Measurements from ENCODE around the gene RNF213.
"Not testable (repeated sequence)": the region's sequence is repeated elsewhere in the genome, so short reads cannot be mapped to it uniquely, and the experiment has no call there.

RNF213 gene

DNA sequence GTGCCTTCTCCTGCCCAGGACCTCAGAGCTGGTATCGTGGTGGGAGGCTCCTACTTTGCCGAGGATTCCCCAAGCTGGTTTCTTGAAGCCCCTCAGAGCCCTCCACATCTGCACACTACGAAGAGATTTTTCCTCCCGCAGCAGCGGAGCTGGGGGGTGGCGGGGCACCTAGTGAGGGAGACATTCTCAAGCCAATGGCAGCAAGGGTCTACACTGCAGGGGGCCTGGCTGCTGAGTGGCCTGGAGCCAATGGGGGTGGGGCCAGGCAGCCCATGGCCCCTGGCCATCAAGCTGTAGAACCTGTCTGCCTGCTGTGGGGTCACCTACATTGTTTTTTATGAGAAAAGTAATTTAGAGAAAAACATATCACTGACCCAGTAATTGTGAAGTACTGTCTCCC lies 35.4 kb upstream of the RNF213 start:
- no peak for DNase-seq

DNA sequence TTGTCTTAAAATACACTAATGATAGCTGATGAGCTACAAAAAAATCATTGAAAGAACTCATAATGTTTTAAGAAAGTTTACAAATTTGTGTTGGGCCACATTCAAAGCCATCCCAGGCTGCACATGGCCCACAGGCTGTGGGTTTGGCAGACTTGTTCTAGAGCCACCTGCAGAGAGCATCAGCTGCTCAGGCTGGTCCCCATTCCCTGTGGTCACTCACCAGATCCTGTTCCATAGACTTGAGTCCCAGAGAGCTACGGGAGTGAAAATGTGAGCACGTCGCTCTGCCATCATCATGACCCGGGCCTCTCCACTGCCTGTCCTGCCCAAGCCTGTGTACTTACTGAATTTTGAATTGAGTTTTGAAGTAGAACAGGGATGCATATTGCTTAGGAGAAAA lies 33.5 kb upstream of the RNF213 start:
- DNase-seq: no peak

- DNase-seq: no peak
Measured at GRCh38 chr17:80227666-80228065, 33.0 kb upstream of the RNF213 start.

GRCh38 chr17:80228477-80228876 lies 32.2 kb upstream of the RNF213 start:
- DNase-seq: no peak

DNA sequence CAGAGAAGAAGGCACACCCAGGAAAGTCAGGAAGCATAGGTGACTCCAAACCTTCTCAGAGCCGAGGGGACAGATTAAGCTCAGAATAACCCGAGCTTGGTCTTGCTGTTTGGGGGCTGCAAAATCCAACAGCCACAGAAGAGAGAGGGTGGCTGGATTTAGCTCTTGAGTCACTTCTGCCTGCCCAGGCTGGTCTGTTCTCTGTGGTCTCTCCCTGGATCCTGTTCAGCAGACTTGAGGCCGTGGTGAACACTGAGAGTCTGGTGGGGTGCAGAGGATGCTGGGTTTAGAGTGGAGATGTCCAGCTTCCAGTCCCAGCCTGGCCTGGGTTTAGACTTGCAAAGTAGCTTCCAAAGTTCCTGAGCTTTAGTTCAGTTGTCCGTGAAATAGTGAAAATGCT lies 31.6 kb upstream of the RNF213 start:
- no peak for DNase-seq

DNA sequence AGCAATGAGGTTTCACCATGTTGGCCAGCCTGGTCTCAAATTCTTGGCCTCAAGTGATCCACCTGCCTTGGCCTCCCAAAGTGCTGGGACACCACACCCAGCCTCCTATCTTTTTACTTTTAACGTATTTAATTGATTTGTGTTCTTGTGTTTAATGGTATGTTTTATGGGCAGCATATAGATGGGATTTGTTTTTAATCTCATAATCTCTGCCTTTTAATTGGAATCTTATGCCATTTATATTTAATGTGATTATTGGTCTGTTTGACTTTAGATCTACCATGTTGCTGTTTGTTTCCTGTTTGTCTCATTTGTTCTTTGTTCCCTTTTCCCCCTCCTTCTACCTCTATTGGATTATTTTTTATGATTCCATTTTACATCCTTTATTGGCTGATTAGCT lies 28.2 kb upstream of the RNF213 start:
- no peak for DNase-seq

- no peak for DNase-seq
Measured at GRCh38 chr17:80233202-80233601, 27.4 kb upstream of the RNF213 start.

DNA sequence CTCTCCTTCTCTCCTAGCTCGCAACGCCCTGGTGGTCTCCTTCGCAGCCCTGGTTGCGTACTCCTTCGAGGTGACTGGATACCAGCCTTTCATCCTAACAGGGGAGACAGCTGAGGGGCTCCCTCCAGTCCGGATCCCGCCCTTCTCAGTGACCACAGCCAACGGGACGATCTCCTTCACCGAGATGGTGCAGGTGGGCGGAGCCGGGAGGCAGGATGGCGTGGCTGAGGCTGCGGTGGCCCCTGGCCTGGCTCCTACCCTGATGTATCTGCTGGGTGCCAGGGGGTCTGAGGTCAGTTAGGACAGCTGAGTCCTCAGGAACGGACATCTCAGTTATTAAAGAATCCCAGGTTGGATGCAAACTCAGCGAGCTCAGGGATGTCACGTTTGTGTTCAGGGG lies 23.7 kb upstream of the RNF213 start:
- DNase-seq: no peak

GRCh38 chr17:80237386-80237785 lies 23.3 kb upstream of the RNF213 start:
- DNase-seq: no peak

GRCh38 chr17:80242505-80242904 lies 18.1 kb upstream of the RNF213 start:
- no peak for DNase-seq

DNA sequence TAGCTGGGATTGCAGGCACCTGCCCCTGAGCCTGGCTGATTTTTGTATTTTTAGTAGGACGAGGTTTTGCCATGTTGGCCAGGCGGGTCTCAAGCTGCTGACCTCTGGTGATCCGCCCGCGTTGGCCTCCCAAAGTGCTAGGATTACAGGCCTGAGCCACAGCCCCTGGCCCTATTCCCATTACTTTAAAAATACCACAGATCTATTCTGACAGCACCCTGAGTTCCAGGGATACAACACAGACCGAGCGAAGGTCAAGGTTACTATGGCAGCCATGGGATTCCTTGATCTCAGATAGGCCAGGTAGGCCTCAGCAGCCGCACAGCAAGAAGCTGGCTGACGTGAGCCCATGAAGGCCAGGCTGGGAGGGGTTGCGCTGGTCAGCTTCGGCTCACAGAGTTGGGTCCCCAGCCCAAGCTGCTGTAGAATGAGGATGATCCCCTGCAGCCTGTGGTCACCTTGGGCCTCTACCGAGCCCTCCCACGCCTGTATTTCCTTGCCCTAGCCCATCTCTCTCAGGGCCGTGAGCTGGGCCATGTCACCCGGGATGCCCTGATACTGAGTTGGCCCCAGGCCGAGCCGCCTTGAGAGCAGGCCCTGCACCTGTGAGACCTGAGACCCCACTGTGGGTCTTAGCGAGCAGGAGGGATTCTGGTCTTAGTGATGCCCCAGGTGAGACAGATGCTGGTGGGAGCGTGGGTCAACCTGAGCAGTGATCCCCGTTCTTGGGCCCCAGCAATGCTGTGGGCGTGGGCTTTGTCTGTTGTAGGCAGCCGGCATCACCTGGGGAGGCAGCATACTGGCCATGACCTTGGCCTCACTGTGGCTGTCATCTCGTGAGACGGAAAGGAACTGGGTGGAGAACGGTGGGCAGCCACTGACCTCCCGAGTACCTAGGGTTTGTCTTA lies 16.9 kb upstream of the RNF213 start:
- no peak for DNase-seq

GRCh38 chr17:80244448-80244847 lies 16.2 kb upstream of the RNF213 start:
- DNase-seq: not testable (repeated sequence)

- DNase-seq: no peak
Measured at GRCh38 chr17:80244871-80245509, 15.7 kb upstream of the RNF213 start.

GRCh38 chr17:80245566-80246265 lies 14.9 kb upstream of the RNF213 start:
- DNase-seq: no peak

DNA sequence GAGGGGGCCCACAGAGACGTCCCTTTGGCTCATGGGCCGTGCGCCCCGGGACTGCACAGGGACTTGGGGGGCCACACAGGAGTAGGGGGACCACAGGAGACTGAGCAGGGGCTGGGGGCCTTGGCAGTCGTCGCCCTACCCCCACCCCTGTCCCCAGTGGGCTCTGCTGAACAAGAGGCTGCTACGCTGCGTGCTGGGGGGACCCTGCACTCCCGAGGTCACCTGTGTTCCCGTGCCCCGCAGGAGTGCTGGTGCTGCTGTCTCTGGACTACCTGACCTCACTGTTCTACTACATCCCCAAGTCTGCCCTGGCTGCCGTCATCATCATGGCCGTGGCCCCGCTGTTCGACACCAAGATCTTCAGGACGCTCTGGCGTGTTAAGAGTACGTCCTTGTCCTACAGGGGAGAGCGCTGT lies 14.4 kb upstream of the RNF213 start:
- no peak for DNase-seq

DNA sequence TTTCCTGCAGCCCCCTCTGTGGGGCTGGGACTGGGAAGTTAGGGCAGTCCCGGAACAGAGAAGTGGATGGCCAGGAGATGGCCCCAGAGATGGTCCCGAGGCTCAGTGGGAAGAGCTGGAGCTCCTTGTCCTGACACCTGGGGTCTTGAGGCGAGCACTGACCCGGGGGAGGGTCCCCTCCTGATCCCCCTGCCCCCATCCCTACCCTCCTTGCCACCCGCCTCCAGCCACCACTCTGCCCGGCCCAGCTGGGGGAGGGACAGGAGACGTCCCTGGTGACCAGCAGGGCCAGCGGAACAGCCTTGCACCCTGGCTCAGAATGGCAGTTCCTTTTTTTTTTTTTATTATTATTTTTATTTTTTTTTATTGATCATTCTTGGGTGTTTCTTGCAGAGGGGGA lies 13.9 kb upstream of the RNF213 start:
- DNase-seq: no peak

DNA sequence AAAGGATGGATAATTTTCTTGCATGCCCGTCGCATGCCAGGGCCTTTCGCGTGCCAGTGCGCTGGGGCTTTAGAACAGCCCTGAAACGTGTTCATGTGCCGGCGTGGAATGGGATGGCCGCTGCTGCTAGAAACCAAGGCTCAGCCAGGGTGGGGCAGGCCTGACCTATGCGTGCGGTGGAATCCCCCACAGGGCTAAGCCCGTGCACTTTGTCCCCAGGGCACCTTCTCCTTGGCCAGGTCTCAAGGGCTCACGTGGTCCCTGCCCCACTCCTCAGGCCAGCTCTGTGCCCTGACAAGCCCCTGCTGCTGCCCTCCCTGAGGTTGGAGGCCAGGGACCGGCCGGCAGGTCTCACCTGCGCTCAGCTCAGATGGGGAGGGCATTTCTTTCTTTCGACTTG lies 13.1 kb upstream of the RNF213 start:
- no peak for DNase-seq

DNA sequence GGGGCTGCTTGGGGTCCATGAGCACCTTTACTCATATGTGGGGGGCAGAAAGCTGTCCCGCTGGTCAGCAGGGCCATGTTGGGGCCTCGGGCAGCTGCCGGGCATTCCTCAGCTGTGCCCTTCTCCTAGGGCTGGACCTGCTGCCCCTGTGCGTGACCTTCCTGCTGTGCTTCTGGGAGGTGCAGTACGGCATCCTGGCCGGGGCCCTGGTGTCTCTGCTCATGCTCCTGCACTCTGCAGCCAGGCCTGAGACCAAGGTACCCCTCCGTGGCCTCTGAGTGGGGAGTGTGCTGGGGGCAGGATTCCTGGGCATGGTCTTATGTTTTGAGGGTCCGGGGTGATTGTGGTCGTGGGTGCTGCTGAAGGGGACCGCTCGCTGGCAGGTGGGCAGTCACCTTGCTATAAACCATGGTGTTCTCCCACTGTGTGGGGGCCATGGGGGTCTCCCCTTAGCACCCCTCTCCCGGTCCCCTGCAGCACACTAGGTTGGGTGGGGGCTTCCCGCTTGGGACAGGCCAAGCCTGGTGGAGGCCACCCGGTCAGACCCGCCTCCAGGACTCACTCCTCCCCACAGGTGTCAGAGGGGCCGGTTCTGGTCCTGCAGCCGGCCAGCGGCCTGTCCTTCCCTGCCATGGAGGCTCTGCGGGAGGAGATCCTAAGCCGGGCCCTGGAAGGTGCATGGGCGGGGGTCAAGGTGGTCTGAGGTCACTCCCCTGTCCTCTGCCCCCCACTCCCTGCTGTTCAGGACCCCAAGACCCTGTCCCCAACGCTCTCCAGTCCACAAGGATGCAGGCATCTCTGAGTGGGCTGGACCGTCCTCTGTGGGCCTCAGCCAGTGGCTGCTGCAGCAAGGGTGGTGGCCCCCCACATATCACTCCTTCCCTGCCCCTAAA lies 12.4 kb upstream of the RNF213 start:
- DNase-seq: no peak

DNA sequence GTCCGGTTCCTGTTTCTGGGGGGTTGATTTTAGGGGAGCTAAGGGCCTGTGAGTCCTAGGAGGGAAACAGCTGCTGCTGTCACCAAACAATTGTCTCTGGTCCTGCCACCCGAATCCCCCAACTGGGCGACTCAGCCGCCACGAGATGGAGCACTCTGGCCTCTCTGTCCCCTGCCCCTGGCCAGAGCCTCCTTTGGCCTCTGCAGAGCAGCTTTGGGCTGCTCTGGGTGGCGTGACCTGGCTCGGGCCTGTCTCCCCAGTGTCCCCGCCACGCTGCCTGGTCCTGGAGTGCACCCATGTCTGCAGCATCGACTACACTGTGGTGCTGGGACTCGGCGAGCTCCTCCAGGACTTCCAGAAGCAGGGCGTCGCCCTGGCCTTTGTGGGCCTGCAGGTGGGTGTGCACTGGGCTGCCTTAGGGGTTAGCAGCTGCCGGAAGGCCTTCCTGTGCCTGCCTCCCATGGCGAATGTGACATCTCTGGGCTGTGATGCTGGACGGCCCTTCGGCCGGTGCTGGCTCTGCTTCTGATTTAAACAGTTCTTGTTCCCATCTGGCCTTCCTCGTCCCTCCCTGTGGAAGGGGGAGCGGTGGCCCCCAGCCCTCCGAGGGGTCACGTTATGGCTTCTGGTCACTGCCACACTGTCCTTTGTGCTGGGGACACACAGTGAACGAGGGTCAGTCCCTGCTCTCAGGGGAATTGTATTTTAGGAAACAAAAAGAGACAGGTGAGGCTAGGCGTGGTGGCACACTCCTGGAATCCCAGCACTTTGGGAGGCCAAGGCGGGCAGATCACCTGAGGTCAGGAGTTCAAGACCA lies 11.6 kb upstream of the RNF213 start:
- DNase-seq: no peak

DNA sequence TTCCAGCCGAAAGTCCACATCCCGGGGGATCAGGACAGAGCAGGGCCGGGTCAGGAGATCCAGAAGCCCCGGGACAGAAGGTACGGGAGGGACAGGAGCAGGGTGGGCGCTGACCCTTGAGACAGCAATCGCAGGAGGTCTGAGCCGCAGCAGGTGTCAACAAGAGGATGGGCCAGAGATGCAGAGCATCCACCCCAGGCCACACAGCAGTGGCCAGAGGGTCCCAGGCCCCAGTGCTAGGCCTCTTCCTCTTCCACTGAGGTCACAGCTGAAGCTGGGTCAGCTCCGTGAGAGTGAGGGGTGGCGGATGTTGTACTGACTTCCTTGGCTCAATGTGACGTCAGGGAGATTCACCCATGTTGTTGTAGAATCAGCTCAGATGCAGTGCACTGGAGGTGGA lies 8.7 kb upstream of the RNF213 start:
- DNase-seq: no peak

DNA sequence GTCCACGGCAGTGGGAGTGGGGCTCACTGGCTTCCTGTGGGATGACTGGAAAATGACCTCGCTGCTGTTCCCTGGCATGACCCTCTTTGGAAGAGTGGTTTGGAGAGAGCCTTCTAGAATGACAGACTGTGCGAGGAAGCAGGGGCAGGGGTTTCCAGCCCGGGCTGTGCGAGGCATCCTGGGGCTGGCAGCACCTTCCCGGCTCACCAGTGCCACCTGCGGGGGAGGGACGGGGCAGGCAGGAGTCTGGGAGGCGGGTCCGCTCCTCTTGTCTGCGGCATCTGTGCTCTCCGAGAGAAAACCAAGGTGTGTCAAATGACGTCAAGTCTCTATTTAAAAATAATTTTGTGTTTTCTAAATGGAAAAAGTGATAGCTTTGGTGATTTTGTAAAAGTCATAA lies 7.8 kb upstream of the RNF213 start:
- DNase-seq: peak; percentile 34

Data from fibroblast of skin of right biceps (primary cell).